HEK293 (cell line): Measurements from ENCODE around the gene IL17A.

Experiments
- CTCF ChIA-PET: fragments of 350-600 bp; formaldehyde crosslinking; extraction: SDS; loops from one replicate; lab custom pipeline; 2021; ENCODE audit warnings: antibody characterized with exemption; lab: Yijun Ruan, JAX
- POLR2A ChIA-PET: fragments of 300-600 bp; formaldehyde crosslinking; extraction: SDS; loops from one replicate; lab custom pipeline; 2020; ENCODE audit warnings: antibody characterized with exemption, inconsistent platforms; lab: Yijun Ruan, JAX
- H3K27ac ChIP-seq: fragments of 200-500 bp; sonication (Bioruptor generic); 2 replicates; pipeline ENCODE4 v1.5.1; 2014; ENCODE audit warnings: low read depth, low read length, control low read depth, inconsistent platforms; ENCODE audit errors: extremely low read depth
- H3K36me3 ChIP-seq, 2 experiments: fragments of 200-500 bp in 1 of 2; sonication (Bioruptor generic) in 1 of 2; 1 replicate in 1 of 2; 2 replicates in 1 of 2; pipeline ENCODE4 v1.5.1; 2014 to 2017; ENCODE audit warnings: inconsistent platforms in 2 of 2, low read length in 2 of 2; ENCODE audit not compliant: control insufficient read depth in 2 of 2, insufficient read depth in 1 of 2
- H3K4me1 ChIP-seq: fragments of 200-500 bp; sonication (Bioruptor generic); 2 replicates; pipeline ENCODE4 v1.5.1; 2014; ENCODE audit warnings: mild to moderate bottlenecking, low read length, inconsistent platforms; ENCODE audit not compliant: control insufficient read depth, insufficient read depth
- H3K4me3 ChIP-seq: 2 replicates; pipeline ENCODE4 v1.5.1; 2011; ENCODE audit warnings: low read depth, mild to moderate bottlenecking, control low read depth, low read length, moderate library complexity
- H3K9me3 ChIP-seq: fragments of 200-500 bp; sonication (Bioruptor generic); 2 replicates; pipeline ENCODE4 v1.5.1; 2014; ENCODE audit warnings: low read depth, low read length, inconsistent platforms; ENCODE audit not compliant: control insufficient read depth, insufficient read depth
- GLIS1 ChIP-seq: fragments of 450-650 bp; formaldehyde crosslinking; IDR thresholded peaks from 2 replicates; pipeline ENCODE4 v1.5.1; 2016; ENCODE audit warnings: missing biosample characterization, missing genetic modification characterization
- KLF16 ChIP-seq: fragments of 450-650 bp; formaldehyde crosslinking; IDR thresholded peaks from 2 replicates; pipeline ENCODE4 v1.5.1; 2017; ENCODE audit warnings: missing biosample characterization, missing genetic modification characterization
- KLF7 ChIP-seq: fragments of 450-650 bp; formaldehyde crosslinking; IDR thresholded peaks from 2 replicates; pipeline ENCODE4 v1.5.1; 2016; ENCODE audit warnings: missing biosample characterization, missing genetic modification characterization, borderline replicate concordance
- MZF1 ChIP-seq: fragments of 450-650 bp; formaldehyde crosslinking; IDR thresholded peaks from 2 replicates; pipeline ENCODE4 v1.5.1; 2017; ENCODE audit warnings: missing biosample characterization, missing genetic modification characterization, borderline replicate concordance
- RBAK ChIP-seq: fragments of 450-650 bp; formaldehyde crosslinking; IDR thresholded peaks from 2 replicates; pipeline ENCODE4 v1.5.1; 2016; ENCODE audit warnings: missing biosample characterization, missing genetic modification characterization
- SETDB1 ChIP-seq: IDR thresholded peaks from one replicate; pipeline ENCODE4 v1.6.1; 2017; ENCODE audit warnings: mild to moderate bottlenecking, low read length, moderate library complexity, mixed read lengths; ENCODE audit not compliant: insufficient read length
- TCF7L2 ChIP-seq: IDR thresholded peaks from 2 replicates; pipeline ENCODE4 v1.6.1; 2011; ENCODE audit warnings: low read depth, mild to moderate bottlenecking, inconsistent platforms, low read length, moderate library complexity, borderline replicate concordance
- TRIM28 ChIP-seq: IDR thresholded peaks from 2 replicates; pipeline ENCODE4 v1.6.1; 2011; ENCODE audit warnings: low read length, control low read depth, borderline replicate concordance
- ZBTB1 ChIP-seq: fragments of 450-650 bp; formaldehyde crosslinking; IDR thresholded peaks from 2 replicates; pipeline ENCODE4 v1.5.1; 2016; ENCODE audit warnings: missing biosample characterization, missing genetic modification characterization
- ZNF10 ChIP-seq: fragments of 450-650 bp; formaldehyde crosslinking; IDR thresholded peaks from 2 replicates; pipeline ENCODE4 v1.5.1; 2017; ENCODE audit warnings: missing biosample characterization, missing genetic modification characterization
- ZNF133 ChIP-seq: fragments of 450-650 bp; formaldehyde crosslinking; IDR thresholded peaks from 2 replicates; pipeline ENCODE4 v1.5.1; 2016; ENCODE audit warnings: missing biosample characterization, missing genetic modification characterization
- ZNF146 ChIP-seq: fragments of 450-650 bp; formaldehyde crosslinking; IDR thresholded peaks from 2 replicates; pipeline ENCODE4 v1.5.1; 2016; ENCODE audit warnings: missing biosample characterization, missing genetic modification characterization
- ZNF175 ChIP-seq: fragments of 450-650 bp; formaldehyde crosslinking; IDR thresholded peaks from 2 replicates; pipeline ENCODE4 v1.5.1; 2016; ENCODE audit warnings: missing biosample characterization, missing genetic modification characterization
- ZNF211 ChIP-seq: fragments of 450-650 bp; formaldehyde crosslinking; IDR thresholded peaks from 2 replicates; pipeline ENCODE4 v1.5.1; 2016; ENCODE audit warnings: low read depth, missing biosample characterization, missing genetic modification characterization
- ZNF26 ChIP-seq: fragments of 450-650 bp; formaldehyde crosslinking; IDR thresholded peaks from 2 replicates; pipeline ENCODE4 v1.5.1; 2016; ENCODE audit warnings: missing biosample characterization, missing genetic modification characterization
- ZNF292 ChIP-seq: fragments of 450-650 bp; formaldehyde crosslinking; IDR thresholded peaks from 2 replicates; pipeline ENCODE4 v1.5.1; 2016; ENCODE audit warnings: low read depth, missing biosample characterization, missing genetic modification characterization, borderline replicate concordance
- ZNF354C ChIP-seq: fragments of 450-650 bp; formaldehyde crosslinking; IDR thresholded peaks from 2 replicates; pipeline ENCODE4 v1.5.1; 2016; ENCODE audit warnings: missing biosample characterization, missing genetic modification characterization, low read depth, borderline replicate concordance
- ZNF48 ChIP-seq: fragments of 450-650 bp; formaldehyde crosslinking; IDR thresholded peaks from 2 replicates; pipeline ENCODE4 v1.5.1; 2016; ENCODE audit warnings: missing biosample characterization, missing genetic modification characterization
- ZNF580 ChIP-seq: fragments of 450-650 bp; formaldehyde crosslinking; IDR thresholded peaks from 2 replicates; pipeline ENCODE4 v1.5.1; 2016; ENCODE audit warnings: missing biosample characterization, missing genetic modification characterization
- ZNF600 ChIP-seq: fragments of 450-650 bp; formaldehyde crosslinking; IDR thresholded peaks from 2 replicates; pipeline ENCODE4 v1.5.1; 2016; ENCODE audit warnings: missing biosample characterization, missing genetic modification characterization
- ZNF610 ChIP-seq: fragments of 450-650 bp; formaldehyde crosslinking; IDR thresholded peaks from 2 replicates; pipeline ENCODE4 v1.5.1; 2016; ENCODE audit warnings: missing biosample characterization, missing genetic modification characterization, borderline replicate concordance
- ZNF623 ChIP-seq: fragments of 450-650 bp; formaldehyde crosslinking; IDR thresholded peaks from 2 replicates; pipeline ENCODE4 v1.5.1; 2016; ENCODE audit warnings: missing biosample characterization, missing genetic modification characterization
- ZNF624 ChIP-seq: fragments of 450-650 bp; formaldehyde crosslinking; IDR thresholded peaks from 2 replicates; pipeline ENCODE4 v1.5.1; 2017; ENCODE audit warnings: missing biosample characterization, missing genetic modification characterization
- ZNF626 ChIP-seq: fragments of 450-650 bp; sonication (Bioruptor Pico); formaldehyde crosslinking; IDR thresholded peaks from 2 replicates; pipeline ENCODE4 v1.5.1; 2018; ENCODE audit warnings: missing biosample characterization, missing genetic modification characterization, inconsistent platforms
- ZNF639 ChIP-seq: fragments of 450-650 bp; formaldehyde crosslinking; IDR thresholded peaks from 2 replicates; pipeline ENCODE4 v1.5.1; 2016; ENCODE audit warnings: missing biosample characterization, missing genetic modification characterization
- ZNF664 ChIP-seq: fragments of 450-650 bp; formaldehyde crosslinking; IDR thresholded peaks from 2 replicates; pipeline ENCODE4 v1.5.1; 2016; ENCODE audit warnings: missing biosample characterization, missing genetic modification characterization
- ZNF692 ChIP-seq: fragments of 450-650 bp; formaldehyde crosslinking; IDR thresholded peaks from 2 replicates; pipeline ENCODE4 v1.5.1; 2016; ENCODE audit warnings: missing biosample characterization, missing genetic modification characterization
- ZNF791 ChIP-seq: fragments of 450-650 bp; formaldehyde crosslinking; IDR thresholded peaks from 2 replicates; pipeline ENCODE4 v1.5.1; 2016; ENCODE audit warnings: missing biosample characterization, missing genetic modification characterization
- ZSCAN23 ChIP-seq: fragments of 450-650 bp; formaldehyde crosslinking; IDR thresholded peaks from 2 replicates; pipeline ENCODE4 v1.5.1; 2016; ENCODE audit warnings: missing biosample characterization, missing genetic modification characterization
- TF ChIP-seq, protein P1 (sequence below): fragments of 450-650 bp; formaldehyde crosslinking; IDR thresholded peaks from 2 replicates; pipeline ENCODE4 v1.5.0; 2017; ENCODE audit warnings: missing biosample characterization, missing genetic modification characterization, borderline replicate concordance

The IL17A gene

DNA sequence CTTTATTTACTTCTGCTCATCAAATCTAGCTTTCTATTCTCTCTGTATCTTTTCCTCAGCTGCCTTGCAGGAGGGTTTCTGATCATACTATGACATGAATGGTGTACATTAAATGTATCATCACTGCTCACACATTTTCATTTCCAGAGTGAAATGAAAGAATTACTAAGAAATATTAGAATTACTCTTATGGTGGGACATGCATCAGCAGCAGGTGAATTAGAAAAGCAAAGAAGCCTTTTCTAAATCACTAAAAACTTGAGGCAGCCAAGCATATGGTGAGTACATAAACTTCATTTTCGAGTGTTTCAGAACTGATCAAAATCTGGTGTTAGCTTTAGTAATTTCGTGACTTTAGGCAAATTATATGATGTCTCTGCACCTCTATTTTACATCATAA is 23.6 kb downstream of the IL17A start (continued):
- TF ChIP-seq, protein P1, sequence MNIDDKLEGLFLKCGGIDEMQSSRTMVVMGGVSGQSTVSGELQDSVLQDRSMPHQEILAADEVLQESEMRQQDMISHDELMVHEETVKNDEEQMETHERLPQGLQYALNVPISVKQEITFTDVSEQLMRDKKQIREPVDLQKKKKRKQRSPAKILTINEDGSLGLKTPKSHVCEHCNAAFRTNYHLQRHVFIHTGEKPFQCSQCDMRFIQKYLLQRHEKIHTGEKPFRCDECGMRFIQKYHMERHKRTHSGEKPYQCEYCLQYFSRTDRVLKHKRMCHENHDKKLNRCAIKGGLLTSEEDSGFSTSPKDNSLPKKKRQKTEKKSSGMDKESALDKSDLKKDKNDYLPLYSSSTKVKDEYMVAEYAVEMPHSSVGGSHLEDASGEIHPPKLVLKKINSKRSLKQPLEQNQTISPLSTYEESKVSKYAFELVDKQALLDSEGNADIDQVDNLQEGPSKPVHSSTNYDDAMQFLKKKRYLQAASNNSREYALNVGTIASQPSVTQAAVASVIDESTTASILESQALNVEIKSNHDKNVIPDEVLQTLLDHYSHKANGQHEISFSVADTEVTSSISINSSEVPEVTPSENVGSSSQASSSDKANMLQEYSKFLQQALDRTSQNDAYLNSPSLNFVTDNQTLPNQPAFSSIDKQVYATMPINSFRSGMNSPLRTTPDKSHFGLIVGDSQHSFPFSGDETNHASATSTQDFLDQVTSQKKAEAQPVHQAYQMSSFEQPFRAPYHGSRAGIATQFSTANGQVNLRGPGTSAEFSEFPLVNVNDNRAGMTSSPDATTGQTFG (tag by site-specific recombination), result no peak
- no peak for TF ChIP-seq ZNF610 (tag by site-specific recombination)
- no peak for TF ChIP-seq ZNF639

DNA sequence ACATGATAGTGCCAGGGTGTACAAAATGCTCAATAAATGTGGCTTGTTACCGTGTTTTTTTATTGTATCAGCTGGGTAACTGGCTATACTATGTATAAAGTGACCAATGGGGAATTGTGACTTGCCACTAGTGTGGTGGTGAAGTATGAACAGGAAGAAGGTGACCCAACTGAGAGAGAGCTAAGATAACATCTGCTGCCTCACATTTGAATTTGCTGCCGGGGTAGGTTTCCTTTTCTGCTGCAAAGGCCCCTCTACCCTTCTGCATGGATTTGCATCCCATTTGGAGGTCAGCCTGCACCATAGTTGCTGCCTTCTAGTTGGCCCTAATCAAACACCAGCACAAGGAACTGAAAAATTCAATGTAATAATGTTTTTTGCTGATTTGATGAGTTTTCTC is 24.1 kb downstream of the IL17A start:
- CTCF ChIA-PET, result interaction anchor here (0.6 kb wide), 1 partner anchor 773 kb away, joined by 5 read pairs; no protein-coding TSS in a partner anchor
- H3K27ac ChIP-seq, result no peak overlapping the region
- TF ChIP-seq ZNF146 (tag by site-specific recombination) (no peak), RBAK (tag by site-specific recombination) (no peak), ZNF26 (no peak), SETDB1 (no peak), ZNF580 (tag by site-specific recombination) (no peak), ZNF133 (tag by site-specific recombination) (no peak), ZNF664 (tag by site-specific recombination) (no peak), ZNF692 (tag by site-specific recombination) (no peak), ZNF175 (tag by site-specific recombination) (no peak), KLF16 (tag by site-specific recombination) (no peak)
- no peaks in the 10 kb centered on the region for H3K9me3 ChIP-seq
- H3K4me1 ChIP-seq, result no peaks in the 10 kb centered on the region
- H3K4me3 ChIP-seq, result no peak overlapping the region
- H3K36me3 ChIP-seq, result no peaks in the 10 kb centered on the region
- POLR2A ChIA-PET, result no interaction called here

DNA sequence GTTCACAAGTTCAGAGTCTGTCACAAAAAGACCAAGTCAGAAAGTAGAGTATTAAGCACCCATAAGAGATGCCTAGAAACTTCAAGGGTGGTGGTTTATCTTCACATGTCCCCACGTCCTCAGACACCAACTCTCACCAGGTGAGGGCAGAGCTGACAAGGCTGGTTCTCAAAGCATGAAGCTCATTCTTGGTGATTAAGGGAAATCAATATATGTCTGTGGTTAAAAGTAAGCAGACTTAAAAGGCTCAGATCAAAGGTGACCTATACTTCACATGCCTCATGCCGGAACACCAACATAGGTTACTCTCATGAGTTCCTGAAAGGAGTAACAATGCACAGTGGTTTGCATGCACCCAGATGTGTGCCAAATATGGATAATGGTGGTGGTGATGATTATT is 27.0 kb downstream of the IL17A start:
- ChIA-PET POLR2A (no interaction called here), CTCF (interaction anchor here (1.1 to 2.4 kb wide), 3 partner anchors 21 to 50 kb away, joined by 6 to 10 read pairs (median 6); no protein-coding TSS in a partner anchor)
- no peaks in the 10 kb centered on the region for H3K4me1 ChIP-seq
- H3K4me3 ChIP-seq, result no peak overlapping the region
- no peak overlapping the region for H3K27ac ChIP-seq
- H3K36me3 ChIP-seq, result no peaks in the 10 kb centered on the region
- no peaks in the 10 kb centered on the region for H3K9me3 ChIP-seq
- TF ChIP-seq ZNF354C (tag by site-specific recombination) (no peak), ZNF10 (no peak), ZNF626 (tag by site-specific recombination) (no peak), ZNF623 (tag by site-specific recombination) (no peak), ZNF624 (no peak), TCF7L2 (no peak), TRIM28 (no peak), GLIS1 (tag by site-specific recombination) (no peak), ZSCAN23 (no peak), MZF1 (no peak), ZNF600 (tag by site-specific recombination) (no peak), ZNF211 (no peak), ZNF48 (tag by site-specific recombination) (no peak), KLF7 (no peak), ZBTB1 (tag by site-specific recombination) (no peak), ZNF292 (no peak), ZNF791 (tag by site-specific recombination) (no peak)
